ENCODE results near the gene ECM2.

DNA sequence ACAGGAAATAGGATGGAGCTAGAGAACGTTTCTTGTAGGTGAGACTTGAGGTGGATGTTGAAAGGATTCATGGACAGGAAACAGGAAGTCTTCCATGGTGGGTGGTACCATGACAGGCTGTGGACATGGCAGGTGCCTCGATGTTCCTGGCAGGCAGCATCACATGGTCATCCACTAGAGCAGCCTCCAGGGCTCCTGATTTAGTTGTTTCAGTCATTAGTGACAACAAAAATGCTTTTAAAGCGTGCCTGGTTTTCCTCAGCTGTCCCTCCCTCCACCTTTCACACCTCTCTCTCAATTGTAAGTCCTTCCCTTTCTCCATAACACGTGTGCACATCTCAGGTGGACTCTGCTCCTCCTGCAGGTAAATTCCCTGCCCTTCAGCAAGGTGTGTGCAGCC, 28.3 kb downstream of the ECM2 start:
- TF ChIP-seq EZH2 (IDR thresholded peaks at IDR 0.05; ENCODE audit: insufficient read depth, poor library complexity, severe bottlenecking) (no peak), EZH2phosphoT487 (IDR thresholded peaks at IDR 0.05; ENCODE audit: insufficient read depth, low read depth) (no peak)

Measured in GM23248 (cell line).